Measurements from ENCODE around the gene MAP4K4. TPM values are rescaled to one million over a fixed set of nuclear protein-coding genes. Genes with fewer than 3 reads are reported as not detected.
A peak's percentile ranks its signal among the peaks of the same experiment; 100 is the strongest.

MAP4K4 gene
- total and polyA plus RNA-seq, 4 donors, result 19.7 to 91.7 (median 54.0) TPM

DNA sequence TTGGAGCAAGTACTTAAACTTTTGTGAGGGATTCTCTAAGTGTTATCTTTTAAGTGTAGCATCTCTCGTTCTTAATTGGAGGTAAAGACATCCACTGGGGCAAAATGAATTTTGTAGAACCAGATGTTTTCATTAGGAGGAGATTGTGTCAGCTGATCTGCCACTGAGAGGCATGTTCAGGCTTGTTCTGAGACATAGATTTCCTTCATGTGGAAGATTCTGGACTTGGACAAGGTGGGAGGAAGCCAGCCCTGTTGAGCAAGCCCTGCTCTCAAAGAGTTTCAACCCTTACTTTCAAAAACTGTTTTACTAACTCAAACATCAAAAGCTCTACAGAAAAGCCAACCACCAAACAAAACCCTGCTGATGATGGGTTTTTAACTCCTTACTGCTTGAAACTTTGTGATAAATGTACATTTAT, 6.5 kb downstream of the MAP4K4 start:
- WGBS, 2 donors, result 70 to 75% methylated on average over 1 of the region's 1 CpG
- Histone ChIP-seq H3K9me3 (ENCODE audit: control insufficient read depth in 4 of 4, insufficient read depth in 3 of 4, low read length in 3 of 4) (no peaks in the 10 kb centered on the region), H3K4me1 (ENCODE audit: control insufficient read depth in 5 of 5, insufficient read depth in 5 of 5, low read length in 5 of 5) (peaks cover 3 to 42% (median 12%) of the 10 kb centered on the region in 5 donors), H3K36me3 (ENCODE audit: control insufficient read depth in 4 of 4, insufficient read depth in 4 of 4, low read length in 4 of 4) (peaks cover 0 to 5% (median 0%) of the 10 kb centered on the region in 4 donors), H3K4me3 (no peak overlapping the region), H3K27ac (ENCODE audit: low read depth in 1 of 2, low read length in 1 of 2) (no peak overlapping the region), H3K27me3 (ENCODE audit: control insufficient read depth in 3 of 3, insufficient read depth in 3 of 3, low read length in 2 of 3) (no peaks in the 10 kb centered on the region), H3K9ac (ENCODE audit: insufficient read depth in 1 of 2, low read length in 2 of 2) (no peak overlapping the region)
- ATAC-seq (ENCODE audit: insufficient read depth, low FRiP score) (no peak), DNase-seq (peak in 1 of 3 donors; percentile 39)
- TF ChIP-seq, protein P1, sequence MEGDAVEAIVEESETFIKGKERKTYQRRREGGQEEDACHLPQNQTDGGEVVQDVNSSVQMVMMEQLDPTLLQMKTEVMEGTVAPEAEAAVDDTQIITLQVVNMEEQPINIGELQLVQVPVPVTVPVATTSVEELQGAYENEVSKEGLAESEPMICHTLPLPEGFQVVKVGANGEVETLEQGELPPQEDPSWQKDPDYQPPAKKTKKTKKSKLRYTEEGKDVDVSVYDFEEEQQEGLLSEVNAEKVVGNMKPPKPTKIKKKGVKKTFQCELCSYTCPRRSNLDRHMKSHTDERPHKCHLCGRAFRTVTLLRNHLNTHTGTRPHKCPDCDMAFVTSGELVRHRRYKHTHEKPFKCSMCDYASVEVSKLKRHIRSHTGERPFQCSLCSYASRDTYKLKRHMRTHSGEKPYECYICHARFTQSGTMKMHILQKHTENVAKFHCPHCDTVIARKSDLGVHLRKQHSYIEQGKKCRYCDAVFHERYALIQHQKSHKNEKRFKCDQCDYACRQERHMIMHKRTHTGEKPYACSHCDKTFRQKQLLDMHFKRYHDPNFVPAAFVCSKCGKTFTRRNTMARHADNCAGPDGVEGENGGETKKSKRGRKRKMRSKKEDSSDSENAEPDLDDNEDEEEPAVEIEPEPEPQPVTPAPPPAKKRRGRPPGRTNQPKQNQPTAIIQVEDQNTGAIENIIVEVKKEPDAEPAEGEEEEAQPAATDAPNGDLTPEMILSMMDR (IDR thresholded peaks at IDR 0.05; ENCODE audit: control extremely low read depth, extremely low read depth), result no peak

DNA sequence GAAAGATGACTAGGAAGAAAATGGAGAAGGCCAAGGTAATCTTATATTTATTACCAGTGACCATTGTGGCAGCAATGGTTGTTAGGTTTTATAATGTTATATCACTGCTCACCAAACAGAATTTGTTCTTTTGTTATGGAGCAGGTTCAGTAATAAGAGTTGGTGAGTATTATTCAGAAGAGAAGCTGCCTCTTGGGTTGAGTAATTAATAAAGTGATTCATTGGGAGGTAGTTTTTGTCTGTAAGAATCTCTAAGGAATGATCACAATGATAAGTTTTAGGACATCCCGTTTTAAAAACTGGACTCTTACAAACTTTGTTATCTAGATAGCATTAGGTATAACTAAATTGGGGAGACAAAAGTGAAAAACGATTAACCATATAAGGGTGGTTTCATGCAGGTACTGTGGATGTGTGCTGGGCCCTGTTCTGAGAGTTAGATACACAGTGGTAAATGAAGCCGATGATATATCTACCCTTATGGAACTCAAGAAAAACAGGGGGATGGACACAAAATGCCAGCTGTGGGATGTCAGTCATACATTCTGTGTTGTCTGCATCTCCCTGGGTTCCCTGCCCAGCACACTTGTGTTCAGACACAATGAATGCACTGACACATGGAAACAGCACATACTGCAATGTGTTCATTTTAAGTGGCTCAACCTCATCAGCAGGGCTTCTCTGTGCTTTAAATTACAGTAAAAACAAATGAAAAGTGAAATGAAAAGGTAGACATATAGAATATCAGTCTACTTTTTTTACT, 7.5 kb downstream of the MAP4K4 start:
- Histone ChIP-seq H3K27me3 (ENCODE audit: control insufficient read depth in 3 of 3, insufficient read depth in 3 of 3, low read length in 2 of 3) (no peaks in the 10 kb centered on the region), H3K9ac (ENCODE audit: insufficient read depth in 1 of 2, low read length in 2 of 2) (no peak overlapping the region), H3K4me1 (ENCODE audit: control insufficient read depth in 5 of 5, insufficient read depth in 5 of 5, low read length in 5 of 5) (peaks cover 3 to 48% (median 18%) of the 10 kb centered on the region in 5 donors), H3K4me3 (no peak overlapping the region), H3K36me3 (ENCODE audit: control insufficient read depth in 4 of 4, insufficient read depth in 4 of 4, low read length in 4 of 4) (peaks cover 0 to 5% (median 0%) of the 10 kb centered on the region in 4 donors), H3K9me3 (ENCODE audit: control insufficient read depth in 4 of 4, insufficient read depth in 3 of 4, low read length in 3 of 4) (no peaks in the 10 kb centered on the region), H3K27ac (ENCODE audit: low read depth in 1 of 2, low read length in 1 of 2) (no peak overlapping the region)
- TF ChIP-seq, protein P1 (IDR thresholded peaks at IDR 0.05; ENCODE audit: control extremely low read depth, extremely low read depth), result no peak
- DNase-seq (peak; percentile 31 to 71 (median 57)), ATAC-seq (ENCODE audit: insufficient read depth, low FRiP score) (no peak)
- WGBS, 2 donors, result 75 to 78% methylated on average over 3 of the region's 3 CpGs

DNA sequence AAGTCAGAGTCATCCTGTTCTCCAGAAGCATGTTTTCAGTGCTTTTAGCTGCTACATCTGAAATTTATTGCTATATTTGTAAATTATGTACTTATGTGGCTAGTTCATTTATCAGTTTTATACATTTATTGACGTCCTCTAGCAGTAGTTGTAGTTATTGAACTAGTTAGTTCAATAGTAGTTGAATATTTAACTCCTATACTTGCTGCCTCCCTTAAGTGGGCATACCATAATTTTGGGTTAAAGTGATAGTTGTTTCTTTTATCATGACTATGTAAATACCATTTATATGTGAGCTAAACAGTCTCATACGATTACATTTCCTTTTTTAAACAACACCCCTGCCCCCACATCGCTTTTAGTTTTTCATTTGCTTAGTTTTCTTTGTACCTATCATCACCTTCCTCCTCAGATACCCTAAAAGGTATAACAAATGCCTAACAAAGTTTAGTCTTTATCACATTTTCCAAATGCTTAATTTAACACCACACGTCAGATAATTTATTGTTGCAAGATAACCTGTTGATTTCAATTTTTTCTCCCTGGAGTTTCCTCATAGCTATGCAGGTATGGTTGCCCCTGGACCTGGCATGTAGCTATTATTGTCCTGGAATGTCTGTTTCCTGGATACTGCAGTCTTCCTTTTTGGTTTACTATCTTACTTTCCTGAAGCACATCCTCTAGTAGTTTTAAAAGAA, 8.8 kb downstream of the MAP4K4 start:
- H3K27me3 ChIP-seq (ENCODE audit: control insufficient read depth in 3 of 3, insufficient read depth in 3 of 3, low read length in 2 of 3), result no peaks in the 10 kb centered on the region
- peaks cover 0 to 5% (median 0%) of the 10 kb centered on the region in 4 donors for H3K36me3 ChIP-seq (ENCODE audit: control insufficient read depth in 4 of 4, insufficient read depth in 4 of 4, low read length in 4 of 4)
- H3K4me3 ChIP-seq, result no peak overlapping the region
- peaks cover 3 to 55% (median 24%) of the 10 kb centered on the region in 5 donors for H3K4me1 ChIP-seq (ENCODE audit: control insufficient read depth in 5 of 5, insufficient read depth in 5 of 5, low read length in 5 of 5)
- no peak overlapping the region for H3K27ac ChIP-seq (ENCODE audit: low read depth in 1 of 2, low read length in 1 of 2)
- ATAC-seq (ENCODE audit: insufficient read depth, low FRiP score), result no peak
- TF ChIP-seq, protein P1 (IDR thresholded peaks at IDR 0.05; ENCODE audit: control extremely low read depth, extremely low read depth), result no peak
- DNase-seq, result no peak
- no peak overlapping the region for H3K9ac ChIP-seq (ENCODE audit: insufficient read depth in 1 of 2, low read length in 2 of 2)
- no peaks in the 10 kb centered on the region for H3K9me3 ChIP-seq (ENCODE audit: control insufficient read depth in 4 of 4, insufficient read depth in 3 of 4, low read length in 3 of 4)
- 75 to 85% methylated on average over 4 of the region's 4 CpGs for WGBS, 2 donors

Measured in lung (tissue), 12 donors.